DND-41 (cell line): ENCODE measurements around the gene TDG.

Experiments
- ATAC-seq: fragments of 200-7000 bp; cut with Tn5 transposase; 3 replicates; pipeline ENCODE4 v1.9.1; 2021; ENCODE audit warnings: low read depth; ENCODE audit not compliant: insufficient read depth
- DNase-seq: peaks from one replicate; pipeline ENCODE4 v3.0.0-alpha.2; 2020
- H2AFZ ChIP-seq: 2 replicates; pipeline ENCODE4 v1.6.0; 2012; ENCODE audit warnings: low read depth, low read length
- H3K27ac ChIP-seq: 2 replicates; pipeline ENCODE4 v1.5.1; 2012; ENCODE audit warnings: low read length, inconsistent platforms
- H3K27me3 ChIP-seq: fragments of 200-600 bp; sonication (generic); 2 replicates; pipeline ENCODE4 v1.6.0; 2012; ENCODE audit warnings: low read length, mild to moderate bottlenecking, inconsistent platforms; ENCODE audit not compliant: insufficient read depth, poor library complexity
- H3K36me3 ChIP-seq: 2 replicates; pipeline ENCODE4 v1.5.1; 2012; ENCODE audit warnings: low read length, inconsistent platforms; ENCODE audit not compliant: insufficient read depth
- H3K4me1 ChIP-seq: 2 replicates; pipeline ENCODE4 v1.5.1; 2012; ENCODE audit warnings: mild to moderate bottlenecking, low read length; ENCODE audit not compliant: insufficient read depth
- H3K4me2 ChIP-seq: 2 replicates; pipeline ENCODE4 v1.6.0; 2012; ENCODE audit warnings: mild to moderate bottlenecking, moderate library complexity, low read length, inconsistent platforms; ENCODE audit not compliant: insufficient read depth
- H3K4me3 ChIP-seq, 2 experiments: fragments of 200-600 bp in 1 of 2; shearing (Covaris generic) in 1 of 2; 2 replicates each; pipeline ENCODE4 v1.5.1; 2012 to 2016; ENCODE audit warnings: inconsistent platforms in 2 of 2, low read length in 2 of 2, mild to moderate bottlenecking in 2 of 2, low read depth in 1 of 2, moderate library complexity in 1 of 2
- H3K79me2 ChIP-seq: 2 replicates; pipeline ENCODE4 v1.6.0; 2012; ENCODE audit warnings: low read length, inconsistent platforms; ENCODE audit not compliant: insufficient read depth
- H3K9ac ChIP-seq: 2 replicates; pipeline ENCODE4 v1.6.0; 2012; ENCODE audit warnings: low read depth, mild to moderate bottlenecking, inconsistent platforms, low read length, moderate library complexity
- H3K9me3 ChIP-seq: 2 replicates; pipeline ENCODE4 v1.5.1; 2012; ENCODE audit warnings: low read length, moderate library complexity, mild to moderate bottlenecking, inconsistent platforms; ENCODE audit not compliant: insufficient read depth, severe bottlenecking
- H4K20me1 ChIP-seq: 2 replicates; pipeline ENCODE4 v1.6.0; 2012; ENCODE audit warnings: low read length; ENCODE audit not compliant: insufficient read depth
- CTCF ChIP-seq: IDR thresholded peaks from 2 replicates; pipeline ENCODE4 v1.5.1; 2012; ENCODE audit warnings: borderline replicate concordance, low read length, moderate library complexity, mild to moderate bottlenecking; ENCODE audit not compliant: poor library complexity, severe bottlenecking; ENCODE audit errors: extremely low read depth
- EZH2 ChIP-seq: IDR thresholded peaks from 3 replicates; pipeline ENCODE4 v1.6.1; 2012; ENCODE audit warnings: borderline replicate concordance, low read depth, mild to moderate bottlenecking, moderate library complexity, low read length, inconsistent platforms; ENCODE audit not compliant: severe bottlenecking

The TDG gene

GRCh38 chr12:103997286-103997900, 31.7 kb downstream of the TDG start:
- TF ChIP-seq EZH2 (no peak), CTCF (no peak)
- Histone ChIP-seq H3K36me3 (no peaks in the 10 kb centered on the region), H3K79me2 (no peaks in the 10 kb centered on the region), H3K4me1 (no peaks in the 10 kb centered on the region), H3K27me3 (peaks cover 13% of the 10 kb centered on the region), H3K4me2 (no peak overlapping the region), H3K27ac (no peak overlapping the region), H2AFZ (no peak overlapping the region), H3K9ac (no peak overlapping the region), H3K9me3 (no peaks in the 10 kb centered on the region), H4K20me1 (no peaks in the 10 kb centered on the region), H3K4me3 (no peak overlapping the region)
- DNase-seq (no peak), ATAC-seq (no peak)

GRCh38 chr12:103998976-103999375, 33.3 kb downstream of the TDG start:
- Histone ChIP-seq H3K9ac (no peak overlapping the region), H4K20me1 (no peaks in the 10 kb centered on the region), H3K36me3 (no peaks in the 10 kb centered on the region), H3K27me3 (peaks cover 17% of the 10 kb centered on the region), H2AFZ (no peak overlapping the region), H3K27ac (no peak overlapping the region), H3K4me3 (no peak overlapping the region), H3K9me3 (no peaks in the 10 kb centered on the region), H3K4me1 (no peaks in the 10 kb centered on the region), H3K4me2 (no peak overlapping the region), H3K79me2 (no peaks in the 10 kb centered on the region)
- DNase-seq, result no peak
- TF ChIP-seq EZH2 (no peak), CTCF (no peak)
- no peak for ATAC-seq

GRCh38 chr12:104000807-104001434, 35.2 kb downstream of the TDG start:
- H3K9ac ChIP-seq, result no peak overlapping the region
- no peak overlapping the region for H3K27ac ChIP-seq
- H3K4me3 ChIP-seq, result no peak overlapping the region
- H3K4me2 ChIP-seq, result no peak overlapping the region
- H3K9me3 ChIP-seq, result no peaks in the 10 kb centered on the region
- no peaks in the 10 kb centered on the region for H3K79me2 ChIP-seq
- no peak overlapping the region for H2AFZ ChIP-seq
- no peaks in the 10 kb centered on the region for H4K20me1 ChIP-seq
- TF ChIP-seq EZH2 (no peak), CTCF (no peak)
- no peaks in the 10 kb centered on the region for H3K36me3 ChIP-seq
- ATAC-seq (no peak), DNase-seq (no peak)
- no peaks in the 10 kb centered on the region for H3K4me1 ChIP-seq
- H3K27me3 ChIP-seq, result peaks cover 17% of the 10 kb centered on the region

GRCh38 chr12:104002686-104003085, 37.0 kb downstream of the TDG start:
- H2AFZ ChIP-seq, result no peak overlapping the region
- H3K9me3 ChIP-seq, result no peaks in the 10 kb centered on the region

More at GRCh38 chr12:104002686-104003085, 37.0 kb downstream of the TDG start:
- H3K4me2 ChIP-seq, result no peak overlapping the region
- TF ChIP-seq EZH2, result no peak
- TF ChIP-seq CTCF, result no peak
- H3K27ac ChIP-seq, result no peak overlapping the region
- H3K36me3 ChIP-seq, result no peaks in the 10 kb centered on the region
- no peak overlapping the region for H3K9ac ChIP-seq
- H3K4me3 ChIP-seq, result no peak overlapping the region
- H3K79me2 ChIP-seq, result no peaks in the 10 kb centered on the region
- ATAC-seq (no peak), DNase-seq (no peak)
- no peaks in the 10 kb centered on the region for H4K20me1 ChIP-seq
- H3K27me3 ChIP-seq, result peaks cover 17% of the 10 kb centered on the region
- no peaks in the 10 kb centered on the region for H3K4me1 ChIP-seq
